Measurements from ENCODE around the gene SCUBE3. TPM values are rescaled to one million over a fixed set of nuclear protein-coding genes. Genes with fewer than 3 reads are reported as not detected.

The SCUBE3 gene
- total and polyA plus RNA-seq, 2 of the 8 experiments (the other 6 are each of a cell fraction or from before 2014, with no cell fraction given): 0.80 to 1.0 TPM

GRCh38 chr6:35234901-35235300 is 21.1 kb downstream of the SCUBE3 start:
- no peak for DNase-seq (ENCODE audit: low read depth in 1 of 2, low spot score in 2 of 2)
- no peaks in the 10 kb centered on the region for H3K9me3 ChIP-seq (ENCODE audit: insufficient read depth in 2 of 2, low read depth in 1 of 2, low read length in 1 of 2)
- H2AFZ ChIP-seq (ENCODE audit: low read length): no peak overlapping the region
- no peak overlapping the region for H3K4ac ChIP-seq (replicated peaks; ENCODE audit: insufficient read length, low read depth, low read length)
- no peak overlapping the region for H3K56ac ChIP-seq (replicated peaks; ENCODE audit: insufficient read length, low read depth, low read length)
- no peak overlapping the region for H4K5ac ChIP-seq (ENCODE audit: insufficient read length, low read depth, low read length)
- POLR2A ChIA-PET (ENCODE audit: partially characterized antibody): interaction anchor here (2.4 kb wide), 1 partner anchor 20 kb away, joined by 9 read pairs; the partner anchor contains the start of gene SCUBE3
- peaks cover 2 to 27% (median 20%) of the 10 kb centered on the region in 4 experiments for H3K27me3 ChIP-seq (replicated peaks in 1 of 4; ENCODE audit: control insufficient read depth in 3 of 4, extremely low read depth in 1 of 4, insufficient read depth in 3 of 4, low read length in 3 of 4)
- H3K23me2 ChIP-seq (ENCODE audit: low read depth, low read length): no peaks in the 10 kb centered on the region
- no peak overlapping the region for H3K23ac ChIP-seq (ENCODE audit: insufficient read length)
- no peak overlapping the region for H3K14ac ChIP-seq (ENCODE audit: insufficient read length)
- H3K18ac ChIP-seq (ENCODE audit: extremely low read depth, low read length): no peak overlapping the region
- TF ChIP-seq SP2 (IDR thresholded peaks at IDR 0.05; ENCODE audit: low read length): no peak
- no peak for TF ChIP-seq NRF1 (IDR thresholded peaks at IDR 0.05; ENCODE audit: low read depth, low read length)
- no peak for TF ChIP-seq ATF2 (IDR thresholded peaks at IDR 0.05; ENCODE audit: low read length)
- TF ChIP-seq TCF12 (IDR thresholded peaks at IDR 0.05; ENCODE audit: low read depth, low read length): no peak
- no peak for TF ChIP-seq EP300 (IDR thresholded peaks at IDR 0.05; ENCODE audit: borderline replicate concordance in 1 of 2, low read depth in 2 of 2, low read length in 2 of 2)
- H3K4me2 ChIP-seq (ENCODE audit: insufficient read depth in 1 of 2, low read depth in 2 of 2, low read length in 2 of 2): no peak overlapping the region
- H3K79me1 ChIP-seq (ENCODE audit: low read depth, low read length): no peaks in the 10 kb centered on the region
- H3K27ac ChIP-seq (ENCODE audit: low read depth, low read length): no peak overlapping the region
- H2BK120ac ChIP-seq (replicated peaks; ENCODE audit: low read depth, low read length): no peak overlapping the region
- peaks cover 19 to 24% of the 10 kb centered on the region in 2 experiments for H4K20me1 ChIP-seq (replicated peaks in 1 of 2; ENCODE audit: control insufficient read depth in 1 of 2, insufficient read depth in 2 of 2, low read length in 2 of 2)
- no peak overlapping the region for H2BK15ac ChIP-seq (ENCODE audit: low read length)
- WGBS, 2 experiments (ENCODE audit: extremely low coverage in 1 of 2, insufficient coverage in 1 of 2, insufficient read length in 1 of 2, insufficient replicate concordance in 2 of 2, low coverage in 1 of 2, low lambda C conversion rate in 2 of 2, missing lambda C conversion rate in 1 of 2): 66% methylated on average over 4 of the region's 4 CpGs; no CpG with 5 or more reads in 1 of the 2 experiments
- CTCF ChIA-PET (ENCODE audit: partially characterized antibody): interaction anchor here (0.6 to 1.3 kb wide), 4 partner anchors 9 to 88 kb away, joined by 3 read pairs; no protein-coding TSS in a partner anchor
- no peak overlapping the region for H2BK12ac ChIP-seq (ENCODE audit: low read depth, low read length)
- H2AK5ac ChIP-seq (ENCODE audit: low read depth, low read length): no peak overlapping the region
- no peak for FAIRE-seq
- H3K9ac ChIP-seq (replicated peaks in 1 of 4; ENCODE audit: extremely low read depth in 1 of 4, low read depth in 3 of 4, low read length in 3 of 4): no peak overlapping the region
- no peaks in the 10 kb centered on the region for H3K79me2 ChIP-seq (ENCODE audit: control insufficient read depth in 1 of 2, insufficient read depth in 2 of 2, low read length in 2 of 2)
- H3K36me3 ChIP-seq (ENCODE audit: control insufficient read depth in 2 of 4, insufficient read depth in 4 of 4, low read length in 3 of 4): no peaks in the 10 kb centered on the region; a peak in 1 of 8 replicates
- H3K4me3 ChIP-seq (ENCODE audit: extremely low read depth in 1 of 4, insufficient read depth in 2 of 4, low read depth in 3 of 4, low read length in 4 of 4): no peak overlapping the region
- no peak overlapping the region for H4K91ac ChIP-seq (replicated peaks; ENCODE audit: insufficient read length, low read length)
- no peak overlapping the region for H2BK20ac ChIP-seq (ENCODE audit: low read length)
- H3K4me1 ChIP-seq (replicated peaks in 1 of 4; ENCODE audit: control insufficient read depth in 3 of 4, insufficient read depth in 4 of 4, low read length in 3 of 4): peaks cover 6 to 34% (median 20%) of the 10 kb centered on the region in 4 experiments
- no peak overlapping the region for H4K8ac ChIP-seq (ENCODE audit: extremely low read depth, insufficient read depth, low read length)
- H2BK5ac ChIP-seq (ENCODE audit: low read depth, low read length): no peak overlapping the region

All from H1 (cell line).